HEK293 (cell line): Measurements from ENCODE around the gene ARHGEF40.
A peak's percentile ranks its signal among the peaks of the same experiment; 100 is the strongest.

Experiments used
- HOXD13 ChIP-seq: sonication (generic); formaldehyde crosslinking; IDR thresholded peaks from 2 replicates; pipeline ENCODE4 v1.8.0; 2022; ENCODE audit warnings: missing genetic modification reagents, borderline replicate concordance
- MEIS1 ChIP-seq: sonication (generic); formaldehyde crosslinking; IDR thresholded peaks from 2 replicates; pipeline ENCODE4 v1.8.1; 2022; ENCODE audit warnings: missing genetic modification reagents, mild to moderate bottlenecking, borderline replicate concordance
- OSR2 ChIP-seq: fragments of 450-650 bp; formaldehyde crosslinking; IDR thresholded peaks from 2 replicates; pipeline ENCODE4 v1.5.1; 2016; ENCODE audit warnings: missing biosample characterization, missing genetic modification characterization
- REPIN1 ChIP-seq: fragments of 450-650 bp; formaldehyde crosslinking; IDR thresholded peaks from 2 replicates; pipeline ENCODE4 v1.5.1; 2017; ENCODE audit warnings: missing biosample characterization, missing genetic modification characterization, low read depth
- ZBTB48 ChIP-seq: fragments of 450-650 bp; formaldehyde crosslinking; IDR thresholded peaks from 2 replicates; pipeline ENCODE4 v1.5.1; 2016; ENCODE audit warnings: missing biosample characterization, missing genetic modification characterization
- ZFP69B ChIP-seq: fragments of 450-650 bp; formaldehyde crosslinking; IDR thresholded peaks from 2 replicates; pipeline ENCODE4 v1.5.1; 2016; ENCODE audit warnings: missing biosample characterization, missing genetic modification characterization
- ZIC2 ChIP-seq: fragments of 450-650 bp; formaldehyde crosslinking; IDR thresholded peaks from 2 replicates; pipeline ENCODE4 v1.5.1; 2016; ENCODE audit warnings: missing biosample characterization, missing genetic modification characterization
- ZNF112 ChIP-seq: fragments of 450-650 bp; formaldehyde crosslinking; IDR thresholded peaks from 2 replicates; pipeline ENCODE4 v1.5.0; 2017; ENCODE audit warnings: missing biosample characterization, missing genetic modification characterization
- ZNF138 ChIP-seq: fragments of 450-650 bp; formaldehyde crosslinking; IDR thresholded peaks from 2 replicates; pipeline ENCODE4 v1.5.1; 2016; ENCODE audit warnings: missing biosample characterization, missing genetic modification characterization, borderline replicate concordance
- ZNF2 ChIP-seq: fragments of 450-650 bp; formaldehyde crosslinking; IDR thresholded peaks from 2 replicates; pipeline ENCODE4 v1.5.1; 2016; ENCODE audit warnings: missing biosample characterization, missing genetic modification characterization
- ZNF202 ChIP-seq: fragments of 450-650 bp; formaldehyde crosslinking; IDR thresholded peaks from 2 replicates; pipeline ENCODE4 v1.5.1; 2016; ENCODE audit warnings: missing biosample characterization, missing genetic modification characterization, borderline replicate concordance
- ZNF24 ChIP-seq: fragments of 450-650 bp; formaldehyde crosslinking; IDR thresholded peaks from 2 replicates; pipeline ENCODE4 v1.5.1; 2016; ENCODE audit warnings: missing biosample characterization, missing genetic modification characterization
- ZNF274 ChIP-seq, 2 experiments: fragments of 200-500 bp in 1 of 2; fragments of 450-650 bp in 1 of 2; sonication (Bioruptor generic) in 1 of 2; formaldehyde crosslinking in 1 of 2; IDR thresholded peaks; 2 replicates each; pipeline versions ENCODE4 v1.5.1 to v1.6.1; 2014 to 2016; ENCODE audit warnings: borderline replicate concordance in 1 of 2, inconsistent platforms in 1 of 2, low read length in 1 of 2, missing biosample characterization in 1 of 2, missing genetic modification characterization in 1 of 2
- ZNF335 ChIP-seq: fragments of 450-650 bp; formaldehyde crosslinking; conservative IDR thresholded peaks from 2 replicates; pipeline ENCODE4 v1.5.1; 2016; ENCODE audit warnings: missing biosample characterization, missing genetic modification characterization
- ZNF350 ChIP-seq: fragments of 450-650 bp; formaldehyde crosslinking; IDR thresholded peaks from 2 replicates; pipeline ENCODE4 v1.5.0; 2017; ENCODE audit warnings: missing biosample characterization, mild to moderate bottlenecking, missing genetic modification characterization
- ZNF354C ChIP-seq: fragments of 450-650 bp; formaldehyde crosslinking; IDR thresholded peaks from 2 replicates; pipeline ENCODE4 v1.5.1; 2016; ENCODE audit warnings: missing biosample characterization, missing genetic modification characterization, low read depth, borderline replicate concordance
- ZNF37A ChIP-seq: fragments of 450-650 bp; IDR thresholded peaks from 2 replicates; pipeline ENCODE4 v1.5.1; 2018; ENCODE audit warnings: missing biosample characterization, missing genetic modification characterization
- ZNF433 ChIP-seq: fragments of 450-650 bp; formaldehyde crosslinking; IDR thresholded peaks from 2 replicates; pipeline ENCODE4 v1.5.1; 2016; ENCODE audit warnings: missing biosample characterization, missing genetic modification characterization, low read depth
- ZNF48 ChIP-seq: fragments of 450-650 bp; formaldehyde crosslinking; IDR thresholded peaks from 2 replicates; pipeline ENCODE4 v1.5.1; 2016; ENCODE audit warnings: missing biosample characterization, missing genetic modification characterization
- ZNF501 ChIP-seq: fragments of 450-650 bp; formaldehyde crosslinking; IDR thresholded peaks from 2 replicates; pipeline ENCODE4 v1.5.1; 2016; ENCODE audit warnings: missing biosample characterization, missing genetic modification characterization
- ZNF518A ChIP-seq: fragments of 450-650 bp; formaldehyde crosslinking; conservative IDR thresholded peaks from 2 replicates; pipeline ENCODE4 v1.5.1; 2016; ENCODE audit warnings: low read depth, missing biosample characterization, missing genetic modification characterization
- ZNF560 ChIP-seq: fragments of 450-650 bp; formaldehyde crosslinking; IDR thresholded peaks from 2 replicates; pipeline ENCODE4 v1.5.1; 2017; ENCODE audit warnings: missing biosample characterization, missing genetic modification characterization, borderline replicate concordance
- ZNF600 ChIP-seq: fragments of 450-650 bp; formaldehyde crosslinking; IDR thresholded peaks from 2 replicates; pipeline ENCODE4 v1.5.1; 2016; ENCODE audit warnings: missing biosample characterization, missing genetic modification characterization
- ZNF792 ChIP-seq: fragments of 450-650 bp; formaldehyde crosslinking; IDR thresholded peaks from 2 replicates; pipeline ENCODE4 v1.5.1; 2016; ENCODE audit warnings: missing biosample characterization, missing genetic modification characterization
- ZNF843 ChIP-seq: fragments of 450-650 bp; formaldehyde crosslinking; IDR thresholded peaks from 2 replicates; pipeline ENCODE4 v1.5.1; 2016; ENCODE audit warnings: missing biosample characterization, missing genetic modification characterization
- ZSCAN5A ChIP-seq: fragments of 450-650 bp; formaldehyde crosslinking; IDR thresholded peaks from 2 replicates; pipeline ENCODE4 v1.5.1; 2016; ENCODE audit warnings: missing biosample characterization, missing genetic modification characterization
- TF ChIP-seq, protein P1 (sequence below): sonication (generic); formaldehyde crosslinking; IDR thresholded peaks from 2 replicates; pipeline ENCODE4 v1.8.1; 2022; ENCODE audit warnings: mild to moderate bottlenecking, moderate library complexity, missing genetic modification reagents
- TF ChIP-seq, protein P2 (sequence below): fragments of 450-650 bp; formaldehyde crosslinking; IDR thresholded peaks from 2 replicates; pipeline ENCODE4 v1.5.1; 2017; ENCODE audit warnings: missing biosample characterization, mild to moderate bottlenecking, missing genetic modification characterization, moderate library complexity
- TF ChIP-seq, protein P3 (sequence below): fragments of 450-650 bp; formaldehyde crosslinking; IDR thresholded peaks from 2 replicates; pipeline ENCODE4 v1.5.1; 2016; ENCODE audit warnings: missing biosample characterization, missing genetic modification characterization

The ARHGEF40 gene

DNA sequence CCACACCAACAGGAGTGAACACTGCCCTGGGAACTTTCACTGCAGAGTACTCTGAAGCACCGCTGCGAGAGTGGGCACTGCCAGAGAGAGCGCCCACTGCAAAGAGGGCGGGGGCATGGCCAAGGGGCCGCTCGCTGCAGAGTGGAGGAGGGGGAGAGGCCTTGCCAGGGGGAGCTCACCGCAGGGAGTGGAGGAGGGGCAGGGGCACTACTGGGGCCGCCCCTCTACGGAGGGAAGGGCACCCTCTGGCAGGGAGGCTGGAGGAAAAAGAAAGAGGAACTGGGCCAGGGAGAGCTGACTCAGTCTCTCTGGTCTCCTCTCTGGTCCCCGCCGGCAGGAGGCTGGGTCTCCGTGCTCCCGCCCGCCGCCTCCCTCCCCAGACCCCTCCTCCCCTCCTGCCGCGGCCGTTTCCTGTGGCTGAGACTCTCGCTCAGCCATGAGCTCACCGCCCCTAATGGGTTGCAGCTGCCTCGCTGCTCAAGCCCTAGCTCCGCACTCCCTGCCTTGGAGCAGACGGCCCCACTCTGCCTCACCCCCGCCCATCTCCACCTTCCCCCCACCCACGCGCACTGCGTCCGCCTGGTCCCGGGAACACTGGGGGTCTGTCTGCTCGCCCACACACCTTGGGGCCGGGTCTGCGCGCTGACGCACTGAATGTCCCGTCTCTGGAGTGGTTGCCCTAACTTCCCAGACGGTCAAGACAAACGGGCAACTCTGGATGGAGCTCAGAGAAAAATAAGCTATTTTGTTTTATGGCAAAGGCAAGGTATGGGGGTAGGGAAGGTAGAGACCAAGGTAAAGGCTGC lies 1.3 kb downstream of the ARHGEF40 start (continued):
- TF ChIP-seq ZNF518A (tag by site-specific recombination) (no peak), ZNF792 (tag by site-specific recombination) (no peak), ZNF501 (tag by site-specific recombination) (no peak), ZNF48 (no peak), ZNF433 (tag by site-specific recombination) (no peak), ZNF274 (IDR thresholded peaks at IDR 0.05; ENCODE audit: low read length) (no peak), ZNF274 (tag by site-specific recombination; IDR thresholded peaks at IDR 0.05; ENCODE audit: borderline replicate concordance) (no peak), ZNF24 (tag by site-specific recombination) (no peak; the same call in none of the 2 replicates), ZNF202 (tag by site-specific recombination) (no peak), ZBTB48 (tag by site-specific recombination) (peak; percentile 97), ZNF350 (tag by site-specific recombination) (no peak), HOXD13 (CRISPR knock-in tag) (no peak), ZNF138 (no peak), ZSCAN5A (tag by site-specific recombination) (no peak), ZNF843 (tag by site-specific recombination) (0 out of 2 replicates have a peak, but pooled peaks have one; percentile 14), ZFP69B (peak; percentile 49; the same call in 1 of the 2 replicates), ZIC2 (tag by site-specific recombination) (peak; percentile 71), ZNF2 (tag by site-specific recombination) (no peak), MEIS1 (CRISPR knock-in tag) (no peak), ZNF335 (no peak), OSR2 (tag by site-specific recombination) (no peak), REPIN1 (tag by site-specific recombination) (no peak), ZNF560 (no peak), ZNF112 (tag by site-specific recombination) (no peak), ZNF354C (tag by site-specific recombination) (no peak), ZNF600 (tag by site-specific recombination) (peak; percentile 82), ZNF37A (no peak)
- TF ChIP-seq, protein P1, sequence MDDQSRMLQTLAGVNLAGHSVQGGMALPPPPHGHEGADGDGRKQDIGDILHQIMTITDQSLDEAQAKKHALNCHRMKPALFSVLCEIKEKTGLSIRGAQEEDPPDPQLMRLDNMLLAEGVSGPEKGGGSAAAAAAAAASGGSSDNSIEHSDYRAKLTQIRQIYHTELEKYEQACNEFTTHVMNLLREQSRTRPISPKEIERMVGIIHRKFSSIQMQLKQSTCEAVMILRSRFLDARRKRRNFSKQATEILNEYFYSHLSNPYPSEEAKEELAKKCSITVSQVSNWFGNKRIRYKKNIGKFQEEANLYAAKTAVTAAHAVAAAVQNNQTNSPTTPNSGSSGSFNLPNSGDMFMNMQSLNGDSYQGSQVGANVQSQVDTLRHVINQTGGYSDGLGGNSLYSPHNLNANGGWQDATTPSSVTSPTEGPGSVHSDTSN (CRISPR knock-in tag): no peak
- TF ChIP-seq, protein P2, sequence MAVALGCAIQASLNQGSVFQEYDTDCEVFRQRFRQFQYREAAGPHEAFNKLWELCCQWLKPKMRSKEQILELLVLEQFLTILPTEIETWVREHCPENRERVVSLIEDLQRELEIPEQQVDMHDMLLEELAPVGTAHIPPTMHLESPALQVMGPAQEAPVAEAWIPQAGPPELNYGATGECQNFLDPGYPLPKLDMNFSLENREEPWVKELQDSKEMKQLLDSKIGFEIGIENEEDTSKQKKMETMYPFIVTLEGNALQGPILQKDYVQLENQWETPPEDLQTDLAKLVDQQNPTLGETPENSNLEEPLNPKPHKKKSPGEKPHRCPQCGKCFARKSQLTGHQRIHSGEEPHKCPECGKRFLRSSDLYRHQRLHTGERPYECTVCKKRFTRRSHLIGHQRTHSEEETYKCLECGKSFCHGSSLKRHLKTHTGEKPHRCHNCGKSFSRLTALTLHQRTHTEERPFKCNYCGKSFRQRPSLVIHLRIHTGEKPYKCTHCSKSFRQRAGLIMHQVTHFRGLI: 0 out of 2 replicates have a peak, but pooled peaks have one; percentile 13
- TF ChIP-seq, protein P3, sequence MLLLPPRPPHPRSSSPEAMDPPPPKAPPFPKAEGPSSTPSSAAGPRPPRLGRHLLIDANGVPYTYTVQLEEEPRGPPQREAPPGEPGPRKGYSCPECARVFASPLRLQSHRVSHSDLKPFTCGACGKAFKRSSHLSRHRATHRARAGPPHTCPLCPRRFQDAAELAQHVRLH (tag by site-specific recombination): no peak
